ENCODE measurements around the gene STK17B.
A peak's percentile ranks its signal among the peaks of the same experiment; 100 is the strongest.

The STK17B gene

DNA sequence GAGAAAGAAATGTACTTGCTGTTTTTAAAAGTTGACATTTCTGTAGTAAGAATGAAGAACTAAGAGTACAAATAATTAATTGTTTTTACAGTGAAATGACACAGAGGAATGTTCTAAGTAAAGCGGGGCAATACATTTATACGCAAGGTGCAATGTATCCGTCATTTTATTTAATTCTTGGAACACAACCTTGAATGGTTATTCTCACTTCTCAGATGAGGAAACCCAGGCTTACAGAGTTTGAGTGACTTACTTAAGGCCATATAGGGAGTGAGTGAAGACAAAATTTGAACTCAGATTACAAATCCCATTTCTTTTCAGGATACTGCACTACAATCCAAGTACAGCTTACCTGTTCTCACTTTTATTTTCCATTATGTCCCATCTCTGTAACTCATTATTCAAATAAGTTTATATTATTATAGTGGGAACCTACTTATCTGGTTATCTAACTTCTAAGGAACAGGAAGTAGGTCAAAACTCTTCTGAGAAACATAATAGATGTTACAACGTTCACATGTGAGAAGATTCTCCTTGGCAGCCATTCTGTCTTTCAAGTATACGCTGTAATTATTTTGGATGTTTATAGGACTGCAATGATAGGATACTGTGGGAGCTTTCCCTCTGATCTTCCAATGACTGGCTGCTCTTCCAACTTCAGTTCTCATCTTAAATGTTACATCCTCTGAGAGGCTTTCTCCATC, 12.3 kb upstream of the STK17B start:
- Histone ChIP-seq H3K4me3 (ENCODE audit: low read length in 2 of 2) (no peak overlapping the region), H3K36me3 (ENCODE audit: control insufficient read depth in 2 of 2, insufficient read depth in 2 of 2, low read length in 2 of 2) (no peaks in the 10 kb centered on the region), H3K27ac (ENCODE audit: low read length) (no peak overlapping the region), H3K9ac (ENCODE audit: low read length in 2 of 2) (no peak overlapping the region), H3K4me1 (ENCODE audit: control insufficient read depth, insufficient read depth, low read length) (no peaks in the 10 kb centered on the region), H3K27me3 (ENCODE audit: control insufficient read depth in 1 of 2, insufficient read depth in 2 of 2, low read length in 2 of 2) (no peaks in the 10 kb centered on the region), H3K9me3 (ENCODE audit: control insufficient read depth in 2 of 2, low read length in 2 of 2) (no peaks in the 10 kb centered on the region)

DNA sequence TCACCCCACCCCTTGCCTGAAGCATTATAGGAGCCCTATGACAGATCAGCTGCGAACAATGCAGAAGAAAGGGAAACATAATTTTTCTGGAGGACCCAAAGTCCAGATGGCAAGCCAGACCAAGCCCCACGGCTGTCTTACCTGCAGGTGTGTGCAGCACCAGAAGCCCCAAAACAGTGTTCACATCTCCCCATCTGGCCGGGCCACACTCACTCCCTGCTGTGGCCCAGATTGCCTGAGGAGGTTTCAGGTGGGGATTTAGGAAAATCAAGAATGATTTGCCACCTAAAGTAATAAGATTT, 11.7 kb upstream of the STK17B start:
- no peak overlapping the region for H3K4me3 ChIP-seq (ENCODE audit: low read length in 2 of 2)
- H3K27me3 ChIP-seq (ENCODE audit: control insufficient read depth in 1 of 2, insufficient read depth in 2 of 2, low read length in 2 of 2): no peaks in the 10 kb centered on the region
- H3K36me3 ChIP-seq (ENCODE audit: control insufficient read depth in 2 of 2, insufficient read depth in 2 of 2, low read length in 2 of 2): no peaks in the 10 kb centered on the region
- no peak overlapping the region for H3K9ac ChIP-seq (ENCODE audit: low read length in 2 of 2)
- no peaks in the 10 kb centered on the region for H3K9me3 ChIP-seq (ENCODE audit: control insufficient read depth in 2 of 2, low read length in 2 of 2)
- no peaks in the 10 kb centered on the region for H3K4me1 ChIP-seq (ENCODE audit: control insufficient read depth, insufficient read depth, low read length)
- no peak overlapping the region for H3K27ac ChIP-seq (ENCODE audit: low read length)

DNA sequence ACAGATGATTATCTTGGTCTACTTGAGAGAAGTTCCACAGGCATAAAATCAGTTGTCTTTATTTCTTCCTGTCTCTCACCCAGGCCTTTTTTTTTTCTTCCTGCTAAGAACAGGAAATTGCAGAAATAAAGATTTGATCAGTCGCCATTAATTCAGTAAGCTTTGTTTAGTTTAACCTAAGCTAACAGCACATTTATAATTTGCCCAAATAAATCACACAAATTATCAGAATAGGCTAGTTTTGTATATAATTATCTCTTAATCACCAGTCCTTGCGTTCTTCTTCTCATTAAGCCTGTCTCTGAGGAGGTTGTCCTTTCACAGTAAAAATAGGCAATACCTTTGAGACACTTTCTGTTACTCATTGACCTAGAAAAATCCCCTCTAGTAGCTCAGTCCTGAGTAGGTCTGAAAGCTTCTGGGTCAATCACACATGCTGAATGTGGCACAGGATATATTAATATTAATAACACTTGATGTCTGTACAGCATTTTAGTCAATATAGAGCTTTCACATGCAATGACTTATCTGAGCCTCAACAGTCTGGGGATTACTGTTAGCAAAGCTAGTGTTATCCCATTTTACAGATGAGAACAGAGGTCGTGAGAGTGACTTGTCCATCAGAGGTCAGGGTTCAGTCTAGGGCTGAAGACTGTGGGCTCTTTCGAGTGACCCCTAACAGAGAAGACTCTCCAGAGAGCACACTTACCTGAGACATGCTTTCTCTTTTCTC, 11.2 kb upstream of the STK17B start:
- no peaks in the 10 kb centered on the region for H3K9me3 ChIP-seq (ENCODE audit: control insufficient read depth in 2 of 2, low read length in 2 of 2)
- no peak overlapping the region for H3K27ac ChIP-seq (ENCODE audit: low read length)
- H3K36me3 ChIP-seq (ENCODE audit: control insufficient read depth in 2 of 2, insufficient read depth in 2 of 2, low read length in 2 of 2): no peaks in the 10 kb centered on the region
- no peak overlapping the region for H3K4me3 ChIP-seq (ENCODE audit: low read length in 2 of 2)
- H3K27me3 ChIP-seq (ENCODE audit: control insufficient read depth in 1 of 2, insufficient read depth in 2 of 2, low read length in 2 of 2): no peaks in the 10 kb centered on the region
- H3K9ac ChIP-seq (ENCODE audit: low read length in 2 of 2): no peak overlapping the region
- no peaks in the 10 kb centered on the region for H3K4me1 ChIP-seq (ENCODE audit: control insufficient read depth, insufficient read depth, low read length)

DNA sequence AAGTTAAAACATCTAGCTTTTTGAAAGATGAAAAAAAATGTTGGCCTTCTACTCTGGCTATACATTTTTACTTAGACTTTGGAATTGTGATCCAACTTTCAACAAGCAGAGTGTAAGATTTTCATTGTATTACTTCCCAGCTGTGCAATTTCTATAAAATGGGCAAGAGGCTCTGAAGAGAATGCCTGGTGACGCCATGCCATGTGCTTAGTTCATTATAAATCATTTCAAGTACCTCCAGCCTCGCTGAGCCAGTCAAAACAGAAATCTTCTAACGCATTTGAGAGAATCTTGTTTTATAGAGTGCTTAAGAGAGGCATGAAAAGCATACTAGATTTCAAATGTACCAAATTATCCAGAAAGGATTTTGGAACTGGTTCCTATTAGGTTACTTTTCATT, 10.1 kb upstream of the STK17B start:
- Histone ChIP-seq H3K4me3 (ENCODE audit: low read length in 2 of 2) (no peak overlapping the region), H3K4me1 (ENCODE audit: control insufficient read depth, insufficient read depth, low read length) (no peaks in the 10 kb centered on the region), H3K27me3 (ENCODE audit: control insufficient read depth in 1 of 2, insufficient read depth in 2 of 2, low read length in 2 of 2) (no peaks in the 10 kb centered on the region), H3K9ac (ENCODE audit: low read length in 2 of 2) (no peak overlapping the region), H3K36me3 (ENCODE audit: control insufficient read depth in 2 of 2, insufficient read depth in 2 of 2, low read length in 2 of 2) (no peaks in the 10 kb centered on the region), H3K27ac (ENCODE audit: low read length) (no peak overlapping the region), H3K9me3 (ENCODE audit: control insufficient read depth in 2 of 2, low read length in 2 of 2) (no peaks in the 10 kb centered on the region)

DNA sequence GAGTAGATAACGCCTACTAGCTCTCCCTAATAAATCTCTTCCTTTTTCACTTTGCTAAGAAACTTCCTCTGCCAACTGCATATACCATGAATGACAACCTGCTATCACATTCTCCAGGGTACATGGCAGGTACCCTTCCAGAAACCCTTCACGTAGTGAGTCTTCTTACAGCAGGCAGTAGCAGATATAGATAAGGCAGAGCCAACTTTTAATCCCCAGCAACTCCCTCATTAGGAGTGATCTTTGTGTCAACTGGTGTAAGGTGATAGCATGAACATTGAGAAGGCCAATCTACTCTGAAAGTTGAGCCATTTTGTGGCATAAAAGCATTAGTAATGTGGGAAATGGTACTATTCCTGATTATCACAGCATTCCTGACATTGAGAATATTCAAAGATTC, 5.7 kb upstream of the STK17B start:
- Histone ChIP-seq H3K27ac (ENCODE audit: low read length) (no peak overlapping the region), H3K4me3 (ENCODE audit: low read length in 2 of 2) (no peak overlapping the region), H3K36me3 (ENCODE audit: control insufficient read depth in 2 of 2, insufficient read depth in 2 of 2, low read length in 2 of 2) (no peaks in the 10 kb centered on the region), H3K9ac (ENCODE audit: low read length in 2 of 2) (no peak overlapping the region), H3K27me3 (ENCODE audit: control insufficient read depth in 1 of 2, insufficient read depth in 2 of 2, low read length in 2 of 2) (no peaks in the 10 kb centered on the region), H3K9me3 (ENCODE audit: control insufficient read depth in 2 of 2, low read length in 2 of 2) (no peaks in the 10 kb centered on the region), H3K4me1 (ENCODE audit: control insufficient read depth, insufficient read depth, low read length) (no peaks in the 10 kb centered on the region)

DNA sequence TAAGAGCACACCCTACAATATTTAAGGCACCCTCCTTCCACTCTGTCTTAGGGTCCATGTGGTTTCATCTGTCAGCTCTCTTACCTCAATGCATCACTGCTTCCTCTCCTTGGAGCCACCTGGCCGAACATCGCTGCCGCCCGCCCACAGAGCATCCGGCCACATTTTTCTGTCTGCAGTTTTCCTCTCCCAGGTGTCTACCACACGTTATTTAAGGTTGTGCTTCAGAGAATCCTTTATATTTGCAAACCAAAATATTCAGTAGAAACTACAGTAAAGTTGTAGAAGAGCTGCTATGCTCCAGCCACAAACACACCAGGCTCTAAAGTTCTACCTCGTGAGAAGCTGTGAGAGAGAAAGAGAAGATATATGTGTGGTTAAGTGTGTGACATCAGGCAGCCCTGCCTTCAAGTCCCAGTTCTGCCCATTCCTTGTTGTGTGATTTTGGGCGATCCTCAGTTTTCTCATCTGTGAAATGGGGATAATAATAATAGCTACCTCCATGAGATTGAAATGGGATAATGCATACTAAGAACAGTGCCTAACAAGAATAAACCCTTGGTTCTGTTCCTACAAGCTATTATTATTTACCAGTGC, 4.9 kb upstream of the STK17B start:
- Histone ChIP-seq H3K4me1 (ENCODE audit: control insufficient read depth, insufficient read depth, low read length) (peaks cover 2% of the 10 kb centered on the region), H3K9ac (ENCODE audit: low read length in 2 of 2) (no peak overlapping the region), H3K27ac (ENCODE audit: low read length) (no peak overlapping the region), H3K9me3 (ENCODE audit: control insufficient read depth in 2 of 2, low read length in 2 of 2) (no peaks in the 10 kb centered on the region), H3K27me3 (ENCODE audit: control insufficient read depth in 1 of 2, insufficient read depth in 2 of 2, low read length in 2 of 2) (no peaks in the 10 kb centered on the region), H3K36me3 (ENCODE audit: control insufficient read depth in 2 of 2, insufficient read depth in 2 of 2, low read length in 2 of 2) (no peaks in the 10 kb centered on the region), H3K4me3 (ENCODE audit: low read length in 2 of 2) (no peak overlapping the region)

DNA sequence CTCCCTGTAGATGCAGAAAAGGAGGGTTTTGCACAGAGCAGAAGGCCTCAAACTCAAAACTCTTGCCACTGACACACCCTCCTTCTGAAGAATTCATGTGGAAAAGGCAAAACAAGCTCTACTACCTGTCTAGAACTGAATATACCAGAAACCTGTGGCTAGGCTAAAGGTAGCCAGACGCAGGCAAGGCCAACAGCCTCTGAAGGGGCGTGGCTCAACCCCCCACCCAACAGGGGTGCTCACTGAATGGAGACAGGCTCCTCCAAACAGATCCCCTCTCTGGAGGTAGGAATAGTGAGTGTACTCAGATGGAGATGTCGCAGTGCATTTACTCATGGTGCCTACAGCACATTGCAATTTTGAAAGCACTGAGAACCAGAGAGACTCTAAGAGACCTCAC, 3.0 kb upstream of the STK17B start:
- Histone ChIP-seq H3K9me3 (ENCODE audit: control insufficient read depth in 2 of 2, low read length in 2 of 2) (no peaks in the 10 kb centered on the region), H3K9ac (ENCODE audit: low read length in 2 of 2) (no peak overlapping the region), H3K4me1 (ENCODE audit: control insufficient read depth, insufficient read depth, low read length) (peaks cover 14% of the 10 kb centered on the region), H3K27me3 (ENCODE audit: control insufficient read depth in 1 of 2, insufficient read depth in 2 of 2, low read length in 2 of 2) (no peaks in the 10 kb centered on the region), H3K4me3 (ENCODE audit: low read length in 2 of 2) (no peak overlapping the region), H3K27ac (ENCODE audit: low read length) (no peak overlapping the region), H3K36me3 (ENCODE audit: control insufficient read depth in 2 of 2, insufficient read depth in 2 of 2, low read length in 2 of 2) (no peaks in the 10 kb centered on the region)

DNA sequence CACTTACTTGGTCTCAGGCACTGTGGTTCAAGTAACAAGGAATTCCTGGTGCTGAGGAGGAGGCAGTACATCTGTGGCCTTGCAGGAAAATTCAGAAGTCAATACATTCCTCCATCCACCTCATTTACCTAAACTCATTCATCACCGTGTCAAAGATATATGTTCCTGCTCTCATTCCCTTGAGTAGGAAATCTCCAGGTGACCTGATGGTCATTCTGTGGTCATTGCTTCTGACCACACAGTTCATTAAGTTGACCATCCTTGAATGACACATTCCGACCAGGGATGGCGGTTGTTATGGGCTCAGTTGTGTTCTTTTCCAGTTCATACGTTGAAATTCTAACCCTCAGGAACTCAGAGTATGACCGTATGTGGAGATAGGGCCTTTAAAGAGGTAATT, 2.1 kb upstream of the STK17B start:
- Histone ChIP-seq H3K4me3 (ENCODE audit: low read length in 2 of 2) (no peak overlapping the region), H3K9me3 (ENCODE audit: control insufficient read depth in 2 of 2, low read length in 2 of 2) (no peaks in the 10 kb centered on the region), H3K9ac (ENCODE audit: low read length in 2 of 2) (no peak overlapping the region), H3K4me1 (ENCODE audit: control insufficient read depth, insufficient read depth, low read length) (peaks cover 14% of the 10 kb centered on the region), H3K27me3 (ENCODE audit: control insufficient read depth in 1 of 2, insufficient read depth in 2 of 2, low read length in 2 of 2) (no peaks in the 10 kb centered on the region), H3K27ac (ENCODE audit: low read length) (no peak overlapping the region), H3K36me3 (ENCODE audit: control insufficient read depth in 2 of 2, insufficient read depth in 2 of 2, low read length in 2 of 2) (no peaks in the 10 kb centered on the region)

DNA sequence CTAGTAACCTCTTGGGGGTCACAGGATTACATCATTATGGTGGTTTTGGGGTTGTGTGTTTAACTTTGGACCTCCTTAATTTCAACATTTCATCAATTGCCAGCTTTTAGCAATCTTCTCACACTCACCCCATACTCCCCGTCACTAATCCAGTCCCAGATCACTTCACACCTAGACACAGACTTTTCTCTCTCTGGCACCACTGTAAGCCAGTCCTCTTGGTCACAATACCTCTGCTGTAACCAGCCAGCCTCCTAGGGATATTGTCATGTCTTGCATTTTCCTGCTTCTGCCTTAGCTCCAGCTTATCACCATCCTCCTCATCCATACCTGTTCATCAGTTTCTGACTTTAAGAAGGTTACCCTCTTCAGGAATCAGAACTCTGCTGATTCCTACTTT, 1.6 kb upstream of the STK17B start:
- Histone ChIP-seq H3K9me3 (ENCODE audit: control insufficient read depth in 2 of 2, low read length in 2 of 2) (no peaks in the 10 kb centered on the region), H3K9ac (ENCODE audit: low read length in 2 of 2) (no peak overlapping the region), H3K27ac (ENCODE audit: low read length) (no peak overlapping the region), H3K36me3 (ENCODE audit: control insufficient read depth in 2 of 2, insufficient read depth in 2 of 2, low read length in 2 of 2) (no peaks in the 10 kb centered on the region), H3K4me1 (ENCODE audit: control insufficient read depth, insufficient read depth, low read length) (peaks cover 14% of the 10 kb centered on the region), H3K27me3 (ENCODE audit: control insufficient read depth in 1 of 2, insufficient read depth in 2 of 2, low read length in 2 of 2) (no peaks in the 10 kb centered on the region), H3K4me3 (ENCODE audit: low read length in 2 of 2) (no peak overlapping the region)

DNA sequence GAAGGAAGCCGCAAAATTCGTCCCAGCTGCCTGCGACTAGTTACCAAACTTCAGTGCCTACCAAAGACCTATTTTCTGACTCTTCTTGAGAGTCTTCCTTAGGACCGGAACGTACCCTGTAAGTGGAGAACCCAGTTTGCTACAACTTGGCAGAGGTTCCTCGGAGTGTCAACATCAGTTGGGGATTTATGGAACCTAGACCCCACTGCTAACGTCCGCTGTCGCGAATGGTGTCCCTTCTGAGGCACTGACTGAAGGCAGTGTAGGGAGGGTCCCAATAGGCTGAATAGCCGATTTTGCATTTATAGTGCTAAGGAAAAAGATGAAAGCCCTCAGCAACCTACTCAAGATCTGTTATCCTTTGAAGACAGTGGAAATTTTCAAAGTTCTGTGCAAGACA, 568 bp upstream of the STK17B start:
- H3K27ac ChIP-seq (ENCODE audit: low read length): no peak overlapping the region
- H3K9me3 ChIP-seq (ENCODE audit: control insufficient read depth in 2 of 2, low read length in 2 of 2): no peaks in the 10 kb centered on the region
- peaks cover 14% of the 10 kb centered on the region for H3K4me1 ChIP-seq (ENCODE audit: control insufficient read depth, insufficient read depth, low read length)
- no peaks in the 10 kb centered on the region for H3K27me3 ChIP-seq (ENCODE audit: control insufficient read depth in 1 of 2, insufficient read depth in 2 of 2, low read length in 2 of 2)
- peak overlapping the region in 1 of 2 donors; percentile 17 for H3K9ac ChIP-seq (ENCODE audit: low read length in 2 of 2)
- peak overlapping the region; percentile 79 to 87 for H3K4me3 ChIP-seq (ENCODE audit: low read length in 2 of 2)
- H3K36me3 ChIP-seq (ENCODE audit: control insufficient read depth in 2 of 2, insufficient read depth in 2 of 2, low read length in 2 of 2): no peaks in the 10 kb centered on the region
